Activated CD4-positive, alpha-beta T cell treated with anti-CD3 and anti-CD28 coated beads, Interleukin-2, amount 10 ng/mL, durations not matched to agents 24 days and 14 days (primary cell): ENCODE results near the gene SMU1. TPM values are rescaled to one million over a fixed set of nuclear protein-coding genes. Genes with fewer than 3 reads are reported as not detected.
A peak's percentile ranks its signal among the peaks of the same experiment; 100 is the strongest.
"Not testable (repeated sequence)": the region's sequence is repeated elsewhere in the genome, so short reads cannot be mapped to it uniquely, and the experiment has no call there.

Experiments
- DNase-seq: peaks from one replicate; pipeline ENCODE4 v3.0.0; 2022
- H3K27ac Mint-ChIP-seq: one replicate; pipeline ENCODE4 v1.8.0; 2022; ENCODE audit warnings: mild to moderate bottlenecking, mixed read lengths
- H3K27me3 Mint-ChIP-seq: one replicate; pipeline ENCODE4 v1.8.0; 2022; ENCODE audit warnings: mixed read lengths
- H3K36me3 Mint-ChIP-seq: one replicate; pipeline ENCODE4 v1.8.0; 2022; ENCODE audit warnings: low read depth, mild to moderate bottlenecking, mixed read lengths
- H3K4me1 Mint-ChIP-seq: one replicate; pipeline ENCODE4 v1.8.0; 2021; ENCODE audit warnings: mixed read lengths
- H3K4me3 Mint-ChIP-seq: one replicate; pipeline ENCODE4 v1.8.0; 2022; ENCODE audit warnings: mild to moderate bottlenecking, moderate library complexity, mixed read lengths
- H3K9me3 Mint-ChIP-seq: one replicate; pipeline ENCODE4 v1.8.0; 2021; ENCODE audit warnings: mixed read lengths
- intact Hi-C: fragments of 100-400 bp; cut with micrococcal nuclease; formaldehyde crosslinking; loops from one replicate; pipeline ENCODE4 v1.15.1; 2023
- total RNA-seq: library from RNA; stranded (reverse); gene quantifications from 2 replicates; pipeline ENCODE4 v1.2.3, GENCODE V29; 2022

SMU1 gene
- total RNA-seq, 1 donor from 2014 or later: 28.6 TPM

DNA sequence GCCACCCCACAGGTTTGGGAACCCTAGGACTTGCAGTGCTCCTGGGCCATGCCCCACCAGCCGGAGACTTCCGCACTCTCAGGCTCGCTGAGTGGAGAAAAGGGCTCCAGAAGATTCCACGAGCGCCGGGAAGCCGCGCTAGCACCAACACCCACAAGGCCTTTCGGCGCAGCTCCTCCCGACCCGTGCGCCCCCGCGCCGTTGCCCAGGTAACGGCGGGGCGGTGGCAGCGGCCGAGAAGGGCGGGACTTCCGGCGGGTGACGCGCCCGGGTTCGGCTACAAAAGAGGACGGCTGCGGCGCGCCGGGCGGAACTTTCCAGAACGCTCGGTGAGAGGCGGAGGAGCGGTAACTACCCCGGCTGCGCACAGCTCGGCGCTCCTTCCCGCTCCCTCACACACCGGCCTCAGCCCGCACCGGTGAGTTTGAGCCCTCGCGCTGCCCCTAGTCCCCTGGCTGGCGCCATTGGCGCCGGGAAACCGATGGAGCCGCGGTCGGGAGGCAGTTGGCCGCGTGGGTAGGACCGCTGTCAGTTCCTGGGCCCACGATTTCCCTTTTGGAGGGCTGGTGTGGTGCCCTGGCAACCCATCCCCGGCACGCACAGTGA lies 51.4 kb downstream of the SMU1 start, which contains the start of gene DNAJA1:
TSS of gene DNAJA1 (plus strand) at position 308 of the 606 bp plus-strand sequence. CDS start 1,212 bp downstream, outside the sequence.
- H3K4me3 Mint-ChIP-seq: peak within 1 kb of the TSS; percentile 99
- peak; percentile 99 for DNase-seq
- intact Hi-C loops: loop anchor here (1.0 to 2.0 kb wide), 6 partner anchors 20 to 473 kb away; partner anchors contain the start of genes APTX, B4GALT1, BAG1 and SMIM27
- H3K36me3 Mint-ChIP-seq: peaks cover 58% of the 10 kb centered on the region
- H3K27ac Mint-ChIP-seq: peak within 1 kb of the TSS; percentile 97
- H3K9me3 Mint-ChIP-seq: no peaks in the 10 kb centered on the region
- no peaks in the 10 kb centered on the region for H3K27me3 Mint-ChIP-seq
- peaks cover 57% of the 10 kb centered on the region for H3K4me1 Mint-ChIP-seq

DNA sequence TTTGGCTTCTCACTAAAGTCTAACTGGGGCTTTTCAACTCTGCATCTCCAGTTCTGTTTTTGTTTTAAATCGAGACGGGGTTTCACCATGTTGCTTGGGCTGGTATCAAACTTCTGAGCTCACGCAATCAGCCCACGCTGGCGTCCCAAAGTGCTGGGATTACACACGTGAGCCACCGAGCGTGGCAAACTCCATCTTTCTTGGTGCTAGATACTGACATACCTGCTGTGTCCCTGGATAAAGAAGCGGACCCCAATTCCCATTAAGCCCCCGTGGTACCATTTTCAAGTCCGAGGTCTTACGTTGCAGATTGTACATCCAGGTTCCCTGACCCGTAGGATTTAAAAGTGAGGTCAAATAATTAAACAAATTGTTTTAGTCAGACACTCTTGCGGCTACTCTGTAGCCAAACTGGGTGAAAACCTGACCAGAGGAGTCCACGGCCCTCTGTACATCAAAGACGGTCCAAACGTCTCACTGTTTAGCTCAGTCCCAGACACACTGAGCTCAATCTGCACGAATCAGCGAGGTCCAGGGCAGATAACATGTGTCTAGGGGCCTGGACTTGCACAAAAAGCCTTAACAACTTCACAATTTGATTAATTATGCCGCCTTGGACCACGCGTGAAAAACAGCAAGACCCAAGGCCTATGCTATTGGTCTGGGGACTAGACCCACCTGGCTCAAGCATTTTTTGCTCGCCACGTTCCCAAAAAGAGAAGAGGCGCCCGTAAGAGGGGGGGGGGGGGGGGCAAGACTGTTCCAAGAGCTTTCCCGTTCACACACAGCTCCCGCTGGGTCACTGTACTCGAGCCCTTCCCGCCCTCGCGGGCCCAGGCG lies 52.1 kb downstream of the SMU1 start:
- H3K27me3 Mint-ChIP-seq: no peaks in the 10 kb centered on the region
- DNase-seq: peak; percentile 73
- H3K27ac Mint-ChIP-seq: peak overlapping the region; percentile 97
- no peaks in the 10 kb centered on the region for H3K9me3 Mint-ChIP-seq
- H3K36me3 Mint-ChIP-seq: peaks cover 52% of the 10 kb centered on the region
- H3K4me3 Mint-ChIP-seq: peak overlapping the region; percentile 99
- intact Hi-C loops: loop anchor here (2.0 kb wide), 1 partner anchor 20 kb away; no protein-coding TSS in a partner anchor
- peaks cover 51% of the 10 kb centered on the region for H3K4me1 Mint-ChIP-seq

DNA sequence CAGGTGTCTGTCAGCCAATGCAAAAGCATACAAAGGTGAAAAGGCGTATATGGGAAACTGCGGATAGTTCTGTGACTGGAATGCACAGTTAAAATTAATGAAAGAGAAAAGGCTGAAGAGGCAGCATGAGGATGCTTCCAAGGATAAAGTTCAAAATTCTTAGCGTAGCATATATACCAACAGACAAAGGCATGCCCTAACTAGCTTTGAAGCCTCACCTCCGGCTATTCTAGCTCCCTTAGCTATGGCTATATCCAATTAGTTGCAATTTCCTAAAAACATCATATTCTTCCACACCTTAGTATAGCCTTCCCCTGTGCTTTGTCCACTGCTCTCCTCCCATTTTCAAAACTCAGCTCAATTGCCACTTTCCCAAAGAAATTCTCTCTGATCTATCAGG lies 52.8 kb downstream of the SMU1 start:
- no peak for DNase-seq
- Mint-ChIP-seq H3K27me3 (no peaks in the 10 kb centered on the region), H3K9me3 (no peaks in the 10 kb centered on the region), H3K36me3 (peaks cover 48% of the 10 kb centered on the region), H3K4me3 (peak overlapping the region; percentile 99), H3K4me1 (peaks cover 44% of the 10 kb centered on the region), H3K27ac (peak overlapping the region; percentile 97)
- intact Hi-C loops: loop anchor here (2.0 kb wide), 1 partner anchor 21 kb away; no protein-coding TSS in a partner anchor

DNA sequence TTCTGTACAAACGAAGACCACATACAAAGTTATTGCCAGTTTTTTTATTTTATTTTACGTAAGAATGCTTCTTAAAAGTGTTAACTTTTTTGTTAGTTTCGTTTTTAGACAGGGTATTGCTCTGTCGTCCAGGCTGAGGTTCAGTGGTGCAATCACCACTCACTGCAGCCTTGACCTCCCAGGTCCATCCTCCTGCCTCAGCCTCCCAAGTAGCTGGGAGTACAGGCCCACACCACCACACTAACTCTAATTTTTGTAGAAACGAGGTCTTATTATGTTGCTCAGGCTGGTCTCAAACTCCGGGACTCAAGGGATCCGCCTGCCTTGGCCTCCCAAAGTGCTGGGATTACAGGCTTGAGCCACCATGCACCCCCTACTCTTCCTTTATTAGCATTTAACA lies 53.7 kb downstream of the SMU1 start:
- no peaks in the 10 kb centered on the region for H3K27me3 Mint-ChIP-seq
- H3K4me1 Mint-ChIP-seq: peaks cover 38% of the 10 kb centered on the region
- no peak for DNase-seq
- no peaks in the 10 kb centered on the region for H3K9me3 Mint-ChIP-seq
- peaks cover 42% of the 10 kb centered on the region for H3K36me3 Mint-ChIP-seq
- H3K4me3 Mint-ChIP-seq: peak overlapping the region; percentile 19
- no peak overlapping the region for H3K27ac Mint-ChIP-seq
- intact Hi-C loops: no loop called here

DNA sequence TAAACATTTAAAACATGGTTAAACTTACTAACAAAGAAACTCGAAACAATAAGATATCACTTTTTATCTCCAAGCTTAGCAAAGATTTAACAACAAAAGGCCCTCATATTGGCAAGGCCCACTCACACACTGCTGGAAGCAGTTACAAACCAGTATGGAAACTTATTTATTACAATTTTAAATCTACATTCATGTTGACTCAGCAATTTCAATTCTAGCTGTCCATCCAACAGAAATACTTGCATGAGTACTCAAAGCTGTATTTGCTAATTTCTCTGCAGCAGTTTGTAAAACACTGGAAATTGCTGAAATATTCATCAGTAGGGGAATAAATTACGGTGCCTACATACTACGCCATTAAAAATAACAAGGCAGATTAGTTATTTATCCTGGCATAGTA lies 54.2 kb downstream of the SMU1 start:
- peaks cover 38% of the 10 kb centered on the region for H3K4me1 Mint-ChIP-seq
- H3K27ac Mint-ChIP-seq: no peak overlapping the region
- DNase-seq: no peak
- intact Hi-C loops: no loop called here
- no peaks in the 10 kb centered on the region for H3K27me3 Mint-ChIP-seq
- peaks cover 38% of the 10 kb centered on the region for H3K36me3 Mint-ChIP-seq
- H3K9me3 Mint-ChIP-seq: no peaks in the 10 kb centered on the region
- no peak overlapping the region for H3K4me3 Mint-ChIP-seq

DNA sequence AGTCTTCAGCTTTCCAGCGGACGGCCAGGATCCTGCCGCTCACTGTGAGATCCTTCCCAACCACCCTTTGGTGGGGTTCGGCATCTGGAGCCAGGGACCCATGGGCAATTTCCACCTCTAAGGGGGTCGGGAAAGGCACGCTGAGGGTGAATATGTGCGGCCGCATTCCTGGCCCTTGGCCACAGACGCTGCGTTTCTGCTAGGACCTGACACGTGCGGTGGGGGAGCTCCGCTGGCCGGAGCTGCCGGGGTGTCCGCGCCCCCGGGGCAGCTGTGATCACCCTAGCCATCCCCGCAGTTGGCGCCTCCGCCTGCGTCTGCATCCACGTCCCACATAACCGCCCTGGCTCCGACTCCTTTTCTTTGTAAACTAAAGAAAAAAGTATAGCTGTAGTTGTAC lies 56.7 kb downstream of the SMU1 start:
- intact Hi-C loops: no loop called here
- Mint-ChIP-seq H3K4me1 (peaks cover 26% of the 10 kb centered on the region), H3K9me3 (no peaks in the 10 kb centered on the region), H3K27me3 (no peaks in the 10 kb centered on the region), H3K36me3 (peaks cover 24% of the 10 kb centered on the region), H3K27ac (no peak overlapping the region), H3K4me3 (no peak overlapping the region)
- no peak for DNase-seq

DNA sequence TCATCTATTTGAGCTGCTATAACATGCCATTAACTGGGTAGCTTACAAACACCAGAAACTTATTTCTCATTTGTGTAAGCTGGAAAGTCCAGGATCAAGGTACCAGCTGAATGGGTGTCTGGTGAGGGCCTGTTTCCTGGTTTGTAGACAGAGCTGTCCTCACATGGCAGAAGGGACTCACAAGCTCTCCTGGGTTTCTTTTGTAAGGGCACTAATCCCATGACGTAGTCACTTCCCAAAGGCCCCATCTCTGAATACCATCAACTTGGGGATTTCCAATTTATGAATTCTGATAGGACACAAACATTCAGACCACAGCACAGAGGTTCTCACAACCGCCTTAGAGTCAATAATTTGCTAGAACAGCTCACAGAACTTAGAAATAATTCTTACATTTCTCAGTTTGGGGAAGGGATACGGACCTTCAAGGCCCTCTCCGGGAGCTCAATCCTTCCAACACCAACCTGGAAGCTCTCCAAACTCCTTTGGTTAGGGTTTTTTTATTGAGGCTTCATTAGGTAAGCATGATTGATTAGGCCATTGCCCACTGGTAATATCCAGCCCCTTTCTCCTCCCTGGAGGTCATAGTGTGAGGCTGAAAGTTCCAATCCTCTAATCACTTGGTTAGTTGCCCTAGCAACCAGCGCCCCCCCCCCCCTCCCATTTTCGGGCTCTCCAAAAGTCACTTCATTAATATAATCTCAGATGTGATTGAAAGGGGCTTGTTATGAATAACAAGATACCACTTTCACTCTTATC lies 59.0 kb downstream of the SMU1 start:
- no peaks in the 10 kb centered on the region for H3K9me3 Mint-ChIP-seq
- H3K4me3 Mint-ChIP-seq: no peak overlapping the region
- no peak overlapping the region for H3K27ac Mint-ChIP-seq
- intact Hi-C loops: no loop called here
- no peak for DNase-seq
- H3K27me3 Mint-ChIP-seq: no peaks in the 10 kb centered on the region
- H3K4me1 Mint-ChIP-seq: peaks cover 12% of the 10 kb centered on the region
- H3K36me3 Mint-ChIP-seq: peaks cover 17% of the 10 kb centered on the region

DNA sequence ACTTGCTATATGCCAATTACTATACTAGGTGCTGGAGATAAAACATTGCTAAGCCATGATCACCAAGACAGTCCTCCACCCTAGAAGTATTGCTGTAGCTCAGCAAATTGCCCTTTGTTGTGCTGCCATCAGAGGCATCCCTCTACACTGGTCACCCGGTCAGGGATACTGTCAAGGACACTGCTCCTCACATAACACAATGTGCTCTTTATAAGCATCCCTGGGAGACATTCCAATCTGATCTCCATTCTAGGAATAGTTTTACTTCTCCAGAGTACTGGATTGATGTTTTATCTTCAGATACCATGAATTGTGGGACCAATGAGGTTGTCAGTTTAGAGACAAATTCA lies 61.8 kb downstream of the SMU1 start:
- H3K9me3 Mint-ChIP-seq: no peaks in the 10 kb centered on the region
- H3K4me1 Mint-ChIP-seq: no peaks in the 10 kb centered on the region
- no peak overlapping the region for H3K27ac Mint-ChIP-seq
- H3K36me3 Mint-ChIP-seq: peaks cover 7% of the 10 kb centered on the region
- intact Hi-C loops: no loop called here
- H3K4me3 Mint-ChIP-seq: no peak overlapping the region
- no peaks in the 10 kb centered on the region for H3K27me3 Mint-ChIP-seq
- DNase-seq: no peak

DNA sequence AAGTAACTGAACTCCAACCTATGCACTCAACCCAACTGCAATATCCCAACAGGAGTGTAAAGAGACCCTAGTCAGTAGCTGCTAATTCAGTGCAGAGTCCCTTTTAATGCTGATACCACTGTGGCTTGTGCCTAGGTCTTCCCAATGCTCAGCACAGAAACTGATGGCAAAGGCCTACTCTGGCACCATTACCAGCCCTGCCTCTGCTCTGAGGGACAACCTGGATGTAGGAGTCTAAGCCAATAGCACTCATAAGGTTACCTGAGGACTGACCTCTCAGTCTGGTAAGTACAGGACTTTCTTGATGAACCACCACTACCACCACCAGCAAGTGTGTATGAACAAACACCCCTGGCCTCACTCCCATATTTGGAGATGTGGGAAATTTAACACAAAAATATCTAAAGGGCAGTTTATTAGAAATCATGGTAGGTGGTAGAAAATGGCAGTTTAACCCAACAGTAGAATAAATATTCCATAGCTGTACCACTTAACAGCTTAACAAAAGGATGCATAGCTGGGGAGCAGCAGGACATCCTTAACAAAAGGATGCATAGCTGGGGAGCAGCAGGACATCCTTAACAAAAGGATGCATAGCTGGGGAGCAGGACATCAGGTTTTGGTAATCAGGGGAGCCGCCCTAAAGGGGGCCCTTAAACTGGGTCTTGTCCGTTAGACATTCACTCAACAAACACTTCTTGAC lies 62.4 kb downstream of the SMU1 start:
- H3K9me3 Mint-ChIP-seq: no peaks in the 10 kb centered on the region
- H3K4me1 Mint-ChIP-seq: no peaks in the 10 kb centered on the region
- H3K4me3 Mint-ChIP-seq: no peak overlapping the region
- H3K27ac Mint-ChIP-seq: no peak overlapping the region
- no peak for DNase-seq
- peaks cover 7% of the 10 kb centered on the region for H3K36me3 Mint-ChIP-seq
- intact Hi-C loops: no loop called here
- H3K27me3 Mint-ChIP-seq: no peaks in the 10 kb centered on the region

DNA sequence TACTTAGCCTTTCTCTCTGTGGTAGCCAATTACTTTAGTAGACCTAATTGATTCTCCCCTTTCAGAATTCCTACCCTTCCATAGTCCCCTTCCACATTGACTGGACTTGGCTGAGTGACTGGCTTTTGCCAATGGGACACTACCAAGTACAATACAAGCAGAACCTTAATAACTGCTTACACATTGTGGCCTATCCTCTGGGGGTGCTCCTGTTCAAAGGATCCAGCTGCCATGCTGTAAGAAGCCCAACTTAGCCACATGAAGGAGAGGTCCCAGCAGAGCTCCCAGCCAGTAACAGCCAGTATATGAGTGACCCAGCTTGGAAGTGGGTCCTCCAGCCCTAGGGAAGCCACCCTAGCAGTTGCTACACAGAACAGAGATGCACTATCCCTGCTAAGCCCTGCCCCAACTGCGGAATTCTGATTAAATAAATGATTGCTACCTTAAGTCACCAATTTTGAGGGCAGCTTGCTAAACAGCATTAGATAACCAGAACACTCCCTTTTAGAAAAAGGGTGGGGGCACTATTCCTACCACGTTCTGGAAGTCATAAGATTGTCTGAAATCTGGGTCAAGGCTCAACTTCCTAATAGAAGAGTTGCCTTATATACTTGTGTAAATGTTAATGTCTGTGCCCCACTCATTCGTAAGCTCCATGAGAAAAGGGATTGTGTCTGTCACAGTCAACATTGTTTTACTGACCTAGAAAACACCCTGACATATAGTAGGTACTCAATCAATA lies 64.0 kb downstream of the SMU1 start:
- intact Hi-C loops: no loop called here
- no peaks in the 10 kb centered on the region for H3K27me3 Mint-ChIP-seq
- peaks cover 3% of the 10 kb centered on the region for H3K36me3 Mint-ChIP-seq
- DNase-seq: no peak
- no peak overlapping the region for H3K4me3 Mint-ChIP-seq
- H3K27ac Mint-ChIP-seq: no peak overlapping the region
- no peaks in the 10 kb centered on the region for H3K4me1 Mint-ChIP-seq
- no peaks in the 10 kb centered on the region for H3K9me3 Mint-ChIP-seq

DNA sequence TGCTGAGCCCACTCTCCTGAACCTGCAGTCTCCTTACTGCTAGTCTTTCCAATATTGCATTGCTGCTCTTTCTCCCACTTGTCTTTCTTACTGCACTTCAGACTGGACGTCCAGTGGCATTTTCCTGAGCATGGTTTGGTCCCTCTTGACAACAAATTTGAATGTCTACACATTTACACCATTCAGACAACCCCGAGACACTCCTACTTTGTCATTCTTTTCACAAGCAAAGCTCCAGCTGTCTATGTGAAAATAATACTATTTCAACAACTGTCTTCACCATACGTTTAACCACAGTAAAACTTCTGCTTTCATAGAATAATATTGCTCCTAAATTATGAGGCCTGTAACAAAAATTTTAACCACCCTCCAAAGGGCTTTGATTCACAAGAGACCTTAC lies 64.6 kb downstream of the SMU1 start:
- Mint-ChIP-seq H3K9me3 (no peaks in the 10 kb centered on the region), H3K4me1 (no peaks in the 10 kb centered on the region), H3K36me3 (peaks cover 3% of the 10 kb centered on the region), H3K4me3 (no peak overlapping the region), H3K27ac (no peak overlapping the region), H3K27me3 (no peaks in the 10 kb centered on the region)
- intact Hi-C loops: no loop called here
- no peak for DNase-seq

DNA sequence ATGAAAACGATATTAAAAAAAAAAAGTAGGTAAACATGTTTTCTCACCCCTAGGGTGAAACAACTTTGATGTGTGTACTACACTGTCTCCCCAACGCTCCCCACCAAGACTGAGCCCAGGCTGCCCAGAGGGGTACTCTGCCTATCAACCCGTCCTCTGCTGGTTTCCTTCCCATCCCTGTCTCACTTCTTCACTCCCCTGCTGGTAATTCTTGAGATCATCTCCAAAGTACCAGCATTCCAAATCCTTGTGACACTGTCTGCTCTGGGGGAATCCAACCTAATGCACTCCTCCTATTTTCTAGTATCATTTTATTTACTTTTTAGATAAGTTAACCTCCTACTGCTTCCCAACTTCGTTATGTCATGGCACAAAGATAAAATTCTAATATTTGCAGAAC lies 68.7 kb downstream of the SMU1 start:
- peaks cover under 1% of the 10 kb centered on the region for H3K4me1 Mint-ChIP-seq
- no peaks in the 10 kb centered on the region for H3K27me3 Mint-ChIP-seq
- no peaks in the 10 kb centered on the region for H3K9me3 Mint-ChIP-seq
- DNase-seq: no peak
- H3K4me3 Mint-ChIP-seq: no peak overlapping the region
- H3K36me3 Mint-ChIP-seq: no peaks in the 10 kb centered on the region
- intact Hi-C loops: no loop called here
- H3K27ac Mint-ChIP-seq: no peak overlapping the region

DNA sequence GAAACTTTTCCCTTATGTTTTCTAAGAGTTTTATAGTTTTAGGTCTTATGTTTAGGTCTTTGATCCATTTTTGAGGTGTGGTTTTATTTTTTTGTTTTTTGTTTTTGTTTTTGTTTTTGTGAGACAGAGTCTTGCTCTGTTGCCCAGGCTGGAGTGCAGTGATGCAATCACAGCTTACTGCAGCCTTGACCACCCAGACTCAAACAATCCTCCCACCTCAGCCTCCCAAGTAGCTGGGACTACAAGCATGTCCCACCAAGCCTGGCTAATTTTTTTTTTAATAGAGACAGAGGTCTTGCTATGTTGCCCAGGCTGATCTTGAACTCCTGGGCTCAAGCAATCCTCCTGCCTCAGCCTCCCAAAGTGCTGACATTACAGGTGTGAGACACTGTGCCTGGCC lies 71.1 kb downstream of the SMU1 start:
- H3K27me3 Mint-ChIP-seq, intact Hi-C loops, DNase-seq, H3K9me3 Mint-ChIP-seq, H3K36me3 Mint-ChIP-seq, H3K27ac Mint-ChIP-seq, H3K4me3 Mint-ChIP-seq: not testable (repeated sequence)
- H3K4me1 Mint-ChIP-seq: peaks cover 16% of the 10 kb centered on the region
